CD8-positive, alpha-beta memory T cell (primary cell): ENCODE results near the gene ZSCAN10. TPM values are rescaled to one million over a fixed set of nuclear protein-coding genes. Genes with fewer than 3 reads are reported as not detected.
"Not testable (repeated sequence)": the region's sequence is repeated elsewhere in the genome, so short reads cannot be mapped to it uniquely, and the experiment has no call there.

Experiments used
- CTCF ChIA-PET: fragments of 350-600 bp; sonication (Branson Sonifier 250); formaldehyde crosslinking; loops from one replicate; lab custom pipeline; 2021; ENCODE audit warnings: antibody characterized with exemption; lab: Charles Lee
- POLR2A ChIA-PET: fragments of 350-600 bp; sonication (Branson Sonifier 250); formaldehyde crosslinking; loops from one replicate; lab custom pipeline; 2021; ENCODE audit warnings: antibody characterized with exemption; lab: Charles Lee
- DNase-seq, 5 donors: peaks; one replicate each; pipeline versions ENCODE4 v3.0.0 to v3.0.0-alpha.2; 2020 to 2022; ENCODE audit warnings: mixed read lengths in 1 of 5
- H3K27ac ChIP-seq: one replicate; pipeline ENCODE4 v1.7.0; 2013; ENCODE audit warnings: low read depth, mild to moderate bottlenecking, low read length, moderate library complexity
- H3K27me3 ChIP-seq: 2 replicates; pipeline ENCODE4 v1.7.0; 2013; ENCODE audit warnings: low read length, mild to moderate bottlenecking; ENCODE audit not compliant: insufficient read depth, poor library complexity, severe bottlenecking
- H3K36me3 ChIP-seq: 2 replicates; pipeline ENCODE4 v1.7.0; 2013; ENCODE audit warnings: mild to moderate bottlenecking, low read length, moderate library complexity; ENCODE audit not compliant: insufficient read depth
- H3K4me1 ChIP-seq: 2 replicates; pipeline ENCODE4 v1.7.0; 2013; ENCODE audit warnings: mild to moderate bottlenecking, low read length, moderate library complexity; ENCODE audit not compliant: insufficient read depth
- H3K4me3 ChIP-seq: 2 replicates; pipeline ENCODE4 v1.7.0; 2013; ENCODE audit warnings: mild to moderate bottlenecking, low read length
- H3K9me3 ChIP-seq: 2 replicates; pipeline ENCODE4 v1.7.0; 2013; ENCODE audit warnings: mild to moderate bottlenecking, low read length
- H3K27ac Mint-ChIP-seq, 8 donors: one replicate each; pipeline ENCODE4 v1.8.0; 2020 to 2021; ENCODE audit warnings: mixed read lengths in 8 of 8, mild to moderate bottlenecking in 6 of 8, inconsistent platforms in 3 of 8, moderate library complexity in 3 of 8
- H3K27me3 Mint-ChIP-seq, 2 donors: one replicate each; pipeline ENCODE4 v1.8.0; 2020 to 2021; ENCODE audit warnings: mixed read lengths in 2 of 2, mild to moderate bottlenecking in 1 of 2, moderate library complexity in 1 of 2
- H3K36me3 Mint-ChIP-seq, 3 donors: one replicate each; pipeline ENCODE4 v1.8.0; 2020 to 2021; ENCODE audit warnings: mixed read lengths in 3 of 3, inconsistent platforms in 1 of 3, mild to moderate bottlenecking in 1 of 3
- H3K4me1 Mint-ChIP-seq, 3 donors: one replicate each; pipeline ENCODE4 v1.8.0; 2020 to 2021; ENCODE audit warnings: mixed read lengths in 3 of 3, inconsistent platforms in 1 of 3, mild to moderate bottlenecking in 1 of 3
- H3K4me3 Mint-ChIP-seq, 7 donors: one replicate each; pipeline ENCODE4 v1.8.0; 2020 to 2021; ENCODE audit warnings: mixed read lengths in 7 of 7, mild to moderate bottlenecking in 6 of 7, moderate library complexity in 4 of 7, inconsistent platforms in 2 of 7
- H3K9me3 Mint-ChIP-seq, 5 donors: one replicate each; pipeline ENCODE4 v1.8.0; 2020 to 2022; ENCODE audit warnings: mixed read lengths in 5 of 5, mild to moderate bottlenecking in 3 of 5, moderate library complexity in 2 of 5, inconsistent platforms in 1 of 5
- polyA plus RNA-seq: library from polyadenylated mRNA; unstranded; fragments of 300-500 nt; fragmentation: Illumina TruSeq; gene quantifications from one replicate; pipeline ENCODE4 v1.2.3, GENCODE V29; 2021
- total RNA-seq, 2 experiments: library from RNA; stranded (reverse); gene quantifications; one replicate each; pipeline ENCODE4 v1.2.3, GENCODE V29; 2021

ZSCAN10 gene
- total and polyA plus RNA-seq, 3 experiments from 2014 or later, result 0.15 TPM; not detected in 2

- H3K4me3 ChIP-seq, result not testable (repeated sequence)
Observed at GRCh38 chr16:3139561-3139960, 40.5 kb upstream of the ZSCAN10 start.

GRCh38 chr16:3138823-3139426 is 39.8 kb upstream of the ZSCAN10 start:
- Mint-ChIP-seq H3K36me3 (peaks cover 0 to 61% (median 4%) of the 10 kb centered on the region in 3 donors), H3K27me3 (no peaks in the 10 kb centered on the region), H3K4me3 (peak overlapping the region in 3 of 7 donors; percentile 38 to 62 (median 56)), H3K27ac (peak overlapping the region in 3 of 8 donors; percentile 70 to 82 (median 73)), H3K4me1 (peaks cover 13 to 22% (median 18%) of the 10 kb centered on the region in 3 donors), H3K9me3 (no peaks in the 10 kb centered on the region)
- Histone ChIP-seq H3K4me1 (peaks cover 14% of the 10 kb centered on the region), H3K36me3 (no peaks in the 10 kb centered on the region), H3K9me3 (no peaks in the 10 kb centered on the region), H3K27ac (no peak overlapping the region), H3K4me3 (no peak overlapping the region), H3K27me3 (no peaks in the 10 kb centered on the region)
- ChIA-PET CTCF (interaction anchor here (1.1 to 1.7 kb wide), 2 partner anchors 80 to 107 kb away, joined by 3 to 4 read pairs; no protein-coding TSS in a partner anchor), POLR2A (no interaction called here)
- no peak for DNase-seq

More at GRCh38 chr16:3139561-3139960, 40.5 kb upstream of the ZSCAN10 start:
- DNase-seq, H3K4me3 Mint-ChIP-seq, H3K27me3 ChIP-seq, H3K27ac ChIP-seq, H3K9me3 Mint-ChIP-seq, H3K9me3 ChIP-seq, H3K27me3 Mint-ChIP-seq, H3K36me3 ChIP-seq: not testable (repeated sequence)
- Mint-ChIP-seq H3K4me1 (peaks cover 11 to 18% (median 15%) of the 10 kb centered on the region in 3 donors), H3K36me3 (peaks cover 0 to 58% (median 4%) of the 10 kb centered on the region in 3 donors), H3K27ac (peak overlapping the region in 1 of 8 donors; percentile 14)
- peaks cover 11% of the 10 kb centered on the region for H3K4me1 ChIP-seq
- ChIA-PET CTCF (interaction anchor here (1.1 to 1.7 kb wide), 4 partner anchors 10 to 108 kb away, joined by 3 to 5 read pairs (median 4); no protein-coding TSS in a partner anchor), POLR2A (interaction anchor here (0.7 kb wide), 1 partner anchor 17 kb away, joined by 3 read pairs; no protein-coding TSS in a partner anchor)

GRCh38 chr16:3138342-3138741 is 39.2 kb upstream of the ZSCAN10 start:
- peaks cover 16 to 25% (median 21%) of the 10 kb centered on the region in 3 donors for H3K4me1 Mint-ChIP-seq
- peak overlapping the region in 1 of 8 donors; percentile 73 for H3K27ac Mint-ChIP-seq
- no peak overlapping the region for H3K27ac ChIP-seq
- H3K4me3 ChIP-seq, result no peak overlapping the region
- H3K4me3 Mint-ChIP-seq, result no peak overlapping the region
- ChIA-PET CTCF (interaction anchor here (1.7 to 14.6 kb wide), 3 partner anchors 9 to 107 kb away, joined by 4 to 218 read pairs (median 123); partner anchors contain the start of gene BICDL2), POLR2A (no interaction called here)
- H3K4me1 ChIP-seq, result peaks cover 17% of the 10 kb centered on the region
- H3K36me3 ChIP-seq, result no peaks in the 10 kb centered on the region
- H3K27me3 Mint-ChIP-seq, result no peaks in the 10 kb centered on the region
- DNase-seq, result no peak
- H3K36me3 Mint-ChIP-seq, result peaks cover 0 to 61% (median 4%) of the 10 kb centered on the region in 3 donors
- no peaks in the 10 kb centered on the region for H3K27me3 ChIP-seq
- H3K9me3 Mint-ChIP-seq, result no peaks in the 10 kb centered on the region
- no peaks in the 10 kb centered on the region for H3K9me3 ChIP-seq

- Mint-ChIP-seq H3K4me3 (peak overlapping the region in 1 of 7 donors; percentile 40), H3K36me3 (peaks cover 0 to 57% (median 2%) of the 10 kb centered on the region in 3 donors), H3K9me3 (no peaks in the 10 kb centered on the region), H3K4me1 (peaks cover 21 to 29% (median 22%) of the 10 kb centered on the region in 3 donors), H3K27ac (no peak overlapping the region), H3K27me3 (no peaks in the 10 kb centered on the region)
- no peaks in the 10 kb centered on the region for H3K36me3 ChIP-seq
- H3K4me3 ChIP-seq, result no peak overlapping the region
- no peak overlapping the region for H3K27ac ChIP-seq
- DNase-seq, result no peak
- no peaks in the 10 kb centered on the region for H3K27me3 ChIP-seq
- peaks cover 17% of the 10 kb centered on the region for H3K4me1 ChIP-seq
- no peaks in the 10 kb centered on the region for H3K9me3 ChIP-seq
- ChIA-PET CTCF (interaction anchor here (1.1 to 14.6 kb wide), 3 partner anchors 10 to 105 kb away, joined by 4 to 218 read pairs (median 123); partner anchors contain the start of gene BICDL2), POLR2A (no interaction called here)
Observed at GRCh38 chr16:3137267-3137666, 38.2 kb upstream of the ZSCAN10 start.

- H3K9me3 Mint-ChIP-seq, result no peaks in the 10 kb centered on the region
- no peaks in the 10 kb centered on the region for H3K9me3 ChIP-seq
Observed at GRCh38 chr16:3135126-3135715, 36.1 kb upstream of the ZSCAN10 start.

GRCh38 chr16:3134338-3135125 is 35.4 kb upstream of the ZSCAN10 start, which contains the start of gene ZNF213:
TSS of gene ZNF213 (plus strand) at chr16:3135029. CDS start at chr16:3137281, 2,252 bp downstream.
- POLR2A ChIA-PET, result interaction anchor here (0.5 to 3.4 kb wide), 20 partner anchors 9 to 444 kb away, joined by 3 to 30 read pairs (median 4); partner anchors contain the start of genes HCFC1R1, THOC6, ZNF174 and ZNF263
- H3K9me3 ChIP-seq, result no peaks in the 10 kb centered on the region
- H3K36me3 Mint-ChIP-seq, result peaks cover 0 to 49% (median 0%) of the 10 kb centered on the region in 3 donors
- no peaks in the 10 kb centered on the region for H3K27me3 ChIP-seq
- H3K4me3 Mint-ChIP-seq, result peak within 1 kb of the TSS; percentile 92 to 99 (median 97)
- H3K4me1 ChIP-seq, result peaks cover 25% of the 10 kb centered on the region
- H3K36me3 ChIP-seq, result no peaks in the 10 kb centered on the region
- H3K27ac Mint-ChIP-seq, result peak within 1 kb of the TSS; percentile 94 to 99 (median 98)
- H3K27me3 Mint-ChIP-seq, result no peaks in the 10 kb centered on the region
- peaks cover 25 to 39% (median 26%) of the 10 kb centered on the region in 3 donors for H3K4me1 Mint-ChIP-seq
- H3K9me3 Mint-ChIP-seq, result no peaks in the 10 kb centered on the region
- peak; percentile 87 to 97 (median 94) for DNase-seq
- CTCF ChIA-PET, result interaction anchor here (0.7 to 14.6 kb wide), 16 partner anchors 10 to 327 kb away, joined by 3 to 278 read pairs (median 4); partner anchors contain the start of genes BICDL2 and ZSCAN10
- peak within 1 kb of the TSS; percentile 98 for H3K27ac ChIP-seq
- peak within 1 kb of the TSS; percentile 98 for H3K4me3 ChIP-seq

More at GRCh38 chr16:3135126-3135715, 36.1 kb upstream of the ZSCAN10 start:
- H3K4me1 ChIP-seq, result peaks cover 18% of the 10 kb centered on the region
- Mint-ChIP-seq H3K4me1 (peaks cover 21 to 34% (median 22%) of the 10 kb centered on the region in 3 donors), H3K36me3 (peaks cover 0 to 50% (median 0%) of the 10 kb centered on the region in 3 donors), H3K27me3 (no peaks in the 10 kb centered on the region), H3K4me3 (peak overlapping the region; percentile 92 to 99 (median 97)), H3K27ac (peak overlapping the region; percentile 74 to 96 (median 90))
- no peak for DNase-seq
- H3K36me3 ChIP-seq, result no peaks in the 10 kb centered on the region
- no peaks in the 10 kb centered on the region for H3K27me3 ChIP-seq
- peak overlapping the region; percentile 98 for H3K4me3 ChIP-seq
- ChIA-PET POLR2A (interaction anchor here (0.7 to 3.4 kb wide), 17 partner anchors 10 to 266 kb away, joined by 3 to 30 read pairs (median 4); partner anchors contain the start of genes HCFC1R1, THOC6, ZNF174 and ZNF263), CTCF (interaction anchor here (0.7 to 14.6 kb wide), 14 partner anchors 10 to 326 kb away, joined by 3 to 278 read pairs (median 5); partner anchors contain the start of genes BICDL2 and ZSCAN10)
- peak overlapping the region; percentile 81 for H3K27ac ChIP-seq

- H3K27me3 Mint-ChIP-seq, result no peaks in the 10 kb centered on the region
- no peaks in the 10 kb centered on the region for H3K27me3 ChIP-seq
- DNase-seq, result no peak
- POLR2A ChIA-PET, result interaction anchor here (0.5 to 3.4 kb wide), 12 partner anchors 9 to 149 kb away, joined by 3 to 30 read pairs (median 6); partner anchors contain the start of genes HCFC1R1 and THOC6
- H3K4me3 ChIP-seq, result peak overlapping the region; percentile 98
- peaks cover 29% of the 10 kb centered on the region for H3K4me1 ChIP-seq
- peaks cover 0 to 45% (median 0%) of the 10 kb centered on the region in 3 donors for H3K36me3 Mint-ChIP-seq
- CTCF ChIA-PET, result interaction anchor here (0.8 to 14.6 kb wide), 12 partner anchors 13 to 328 kb away, joined by 3 to 278 read pairs (median 6); partner anchors contain the start of genes BICDL2 and ZSCAN10
- no peaks in the 10 kb centered on the region for H3K9me3 ChIP-seq
- H3K36me3 ChIP-seq, result no peaks in the 10 kb centered on the region
- peak overlapping the region; percentile 98 for H3K27ac ChIP-seq
- H3K4me1 Mint-ChIP-seq, result peaks cover 31 to 45% (median 32%) of the 10 kb centered on the region in 3 donors
- H3K4me3 Mint-ChIP-seq, result peak overlapping the region; percentile 92 to 99 (median 97)
- no peaks in the 10 kb centered on the region for H3K9me3 Mint-ChIP-seq
- H3K27ac Mint-ChIP-seq, result peak overlapping the region; percentile 94 to 99 (median 98)
Observed at GRCh38 chr16:3133844-3134243, 34.8 kb upstream of the ZSCAN10 start.
